Left ventricle myocardium inferior (tissue), 1 donor: ENCODE results near the gene TSPAN31. TPM values are rescaled to one million over a fixed set of nuclear protein-coding genes. Genes with fewer than 3 reads are reported as not detected.
A peak's percentile ranks its signal among the peaks of the same experiment; 100 is the strongest.
"Not testable (repeated sequence)": the region's sequence is repeated elsewhere in the genome, so short reads cannot be mapped to it uniquely, and the experiment has no call there.

ENCODE experiments used
- DNase-seq: peaks from one replicate; pipeline ENCODE4 v3.0.0-alpha.2; 2020
- H3K27ac ChIP-seq: fragments of 200-600 bp; replicated peaks from 2 replicates; pipeline ENCODE4 v1.8.0; 2021
- H3K27me3 ChIP-seq: fragments of 200-600 bp; 2 replicates; pipeline ENCODE4 v1.8.0; 2021; ENCODE audit warnings: low read depth
- H3K36me3 ChIP-seq: fragments of 200-600 bp; 2 replicates; pipeline ENCODE4 v1.8.0; 2021
- H3K4me1 ChIP-seq: fragments of 200-600 bp; 2 replicates; pipeline ENCODE4 v1.8.0; 2021
- H3K4me3 ChIP-seq: fragments of 200-600 bp; 2 replicates; pipeline ENCODE4 v1.8.0; 2021; ENCODE audit warnings: mild to moderate bottlenecking, moderate library complexity
- H3K9me3 ChIP-seq: fragments of 200-600 bp; replicated peaks from 2 replicates; pipeline ENCODE4 v1.8.0; 2021
- intact Hi-C: fragments of 100-400 bp; cut with micrococcal nuclease; formaldehyde crosslinking; loops from one replicate; pipeline ENCODE4 v1.11.0; 2022
- total RNA-seq: library from RNA; stranded (reverse); fragmentation: NEBNext Ultra II Directional; extraction: Animal tissue kit (Norgen Biotek cat#: 25700); gene quantifications from one replicate; pipeline ENCODE4 v1.2.1, GENCODE V29; 2021
- TF ChIP-seq, protein P1 (sequence below): fragments of 200-600 bp; IDR thresholded peaks from 2 replicates; pipeline ENCODE4 v1.8.0; 2021; ENCODE audit warnings: antibody characterized with exemption, mild to moderate bottlenecking, borderline replicate concordance
- donor health status: DM: no; HTN: yes; CAD: no; lungs with severe emphysema.

Gene TSPAN31
- total RNA-seq, 1 donor from 2014 or later, result 27.2 TPM

GRCh38 chr12:57770734-57771133 lies 25.9 kb downstream of the TSPAN31 start:
- intact Hi-C loops, result no loop called here
- peaks cover 14% of the 10 kb centered on the region for H3K27me3 ChIP-seq
- no peaks in the 10 kb centered on the region for H3K9me3 ChIP-seq
- TF ChIP-seq, protein P1, sequence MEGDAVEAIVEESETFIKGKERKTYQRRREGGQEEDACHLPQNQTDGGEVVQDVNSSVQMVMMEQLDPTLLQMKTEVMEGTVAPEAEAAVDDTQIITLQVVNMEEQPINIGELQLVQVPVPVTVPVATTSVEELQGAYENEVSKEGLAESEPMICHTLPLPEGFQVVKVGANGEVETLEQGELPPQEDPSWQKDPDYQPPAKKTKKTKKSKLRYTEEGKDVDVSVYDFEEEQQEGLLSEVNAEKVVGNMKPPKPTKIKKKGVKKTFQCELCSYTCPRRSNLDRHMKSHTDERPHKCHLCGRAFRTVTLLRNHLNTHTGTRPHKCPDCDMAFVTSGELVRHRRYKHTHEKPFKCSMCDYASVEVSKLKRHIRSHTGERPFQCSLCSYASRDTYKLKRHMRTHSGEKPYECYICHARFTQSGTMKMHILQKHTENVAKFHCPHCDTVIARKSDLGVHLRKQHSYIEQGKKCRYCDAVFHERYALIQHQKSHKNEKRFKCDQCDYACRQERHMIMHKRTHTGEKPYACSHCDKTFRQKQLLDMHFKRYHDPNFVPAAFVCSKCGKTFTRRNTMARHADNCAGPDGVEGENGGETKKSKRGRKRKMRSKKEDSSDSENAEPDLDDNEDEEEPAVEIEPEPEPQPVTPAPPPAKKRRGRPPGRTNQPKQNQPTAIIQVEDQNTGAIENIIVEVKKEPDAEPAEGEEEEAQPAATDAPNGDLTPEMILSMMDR, result no peak
- DNase-seq, result no peak
- H3K27ac ChIP-seq, result no peak overlapping the region
- peaks cover 18% of the 10 kb centered on the region for H3K36me3 ChIP-seq
- peaks cover 39% of the 10 kb centered on the region for H3K4me1 ChIP-seq
- H3K4me3 ChIP-seq, result no peak overlapping the region

- Histone ChIP-seq H3K27me3 (peaks cover 8% of the 10 kb centered on the region), H3K4me3 (peak overlapping the region; percentile 92)
- intact Hi-C loops, result no loop called here
These were observed 26.5 kb downstream of the TSPAN31 start for GRCh38 chr12:57771236-57771872.

GRCh38 chr12:57771873-57772428 lies 27.1 kb downstream of the TSPAN31 start, which contains the start of gene METTL1:
METTL1 (minus strand) TSS chr12:57772105; CDS start chr12:57772083, 22 bp downstream.
- DNase-seq, result peak; percentile 93
- Histone ChIP-seq H3K9me3 (no peaks in the 10 kb centered on the region), H3K4me1 (peaks cover 27% of the 10 kb centered on the region), H3K4me3 (peak within 1 kb of the TSS; percentile 92), H3K27ac (peak within 1 kb of the TSS; percentile 95), H3K36me3 (peaks cover 18% of the 10 kb centered on the region), H3K27me3 (peaks cover 2% of the 10 kb centered on the region)
- TF ChIP-seq, protein P1, result no peak
- intact Hi-C loops, result no loop called here

More at GRCh38 chr12:57771236-57771872, 26.5 kb downstream of the TSPAN31 start:
- Histone ChIP-seq H3K4me1 (peaks cover 33% of the 10 kb centered on the region), H3K27ac (peak overlapping the region; percentile 95), H3K9me3 (no peaks in the 10 kb centered on the region), H3K36me3 (peaks cover 18% of the 10 kb centered on the region)
- DNase-seq, result peak; percentile 86
- TF ChIP-seq, protein P1, result no peak

- peak within 1 kb of the TSS; percentile 95 for H3K27ac ChIP-seq
- H3K36me3 ChIP-seq, result peaks cover 18% of the 10 kb centered on the region
- intact Hi-C loops, result no loop called here
- peaks cover 24% of the 10 kb centered on the region for H3K4me1 ChIP-seq
- H3K4me3 ChIP-seq, result peak within 1 kb of the TSS; percentile 92
- peak; percentile 75 for DNase-seq
- H3K27me3 ChIP-seq, result no peaks in the 10 kb centered on the region
- no peaks in the 10 kb centered on the region for H3K9me3 ChIP-seq
- TF ChIP-seq, protein P1, result peak; percentile 12
These were observed 27.8 kb downstream of the TSPAN31 start, which contains the start of gene EEF1AKMT3 for GRCh38 chr12:57772429-57773322. EEF1AKMT3 (plus strand) TSS chr12:57772614; CDS start chr12:57772725, 111 bp downstream.

DNA sequence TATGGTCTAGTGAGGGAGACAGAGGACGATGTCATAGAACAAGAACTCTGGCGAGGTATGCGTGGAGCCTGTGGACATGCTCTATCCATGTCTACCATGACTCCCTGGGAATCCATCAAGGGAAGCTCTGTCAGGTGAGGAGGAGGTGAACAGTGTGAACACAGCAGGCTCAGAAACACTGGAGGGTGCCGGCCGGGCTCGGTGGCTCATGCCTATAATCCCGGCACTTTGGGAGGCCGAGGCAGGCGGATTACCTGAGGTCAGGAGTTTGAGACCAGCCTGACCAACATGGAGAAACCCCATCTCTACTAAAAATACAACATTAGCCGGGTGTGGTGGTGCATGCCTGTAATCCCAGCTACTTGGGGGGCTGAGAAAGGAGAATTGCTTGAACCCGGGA lies 29.8 kb downstream of the TSPAN31 start:
- H3K4me3 ChIP-seq, H3K27ac ChIP-seq, H3K27me3 ChIP-seq, H3K9me3 ChIP-seq, DNase-seq, intact Hi-C loops: not testable (repeated sequence)
- H3K4me1 ChIP-seq, result peaks cover 24% of the 10 kb centered on the region
- peaks cover 11% of the 10 kb centered on the region for H3K36me3 ChIP-seq
